ENCODE data around the gene BBOX1.

Gene BBOX1

DNA sequence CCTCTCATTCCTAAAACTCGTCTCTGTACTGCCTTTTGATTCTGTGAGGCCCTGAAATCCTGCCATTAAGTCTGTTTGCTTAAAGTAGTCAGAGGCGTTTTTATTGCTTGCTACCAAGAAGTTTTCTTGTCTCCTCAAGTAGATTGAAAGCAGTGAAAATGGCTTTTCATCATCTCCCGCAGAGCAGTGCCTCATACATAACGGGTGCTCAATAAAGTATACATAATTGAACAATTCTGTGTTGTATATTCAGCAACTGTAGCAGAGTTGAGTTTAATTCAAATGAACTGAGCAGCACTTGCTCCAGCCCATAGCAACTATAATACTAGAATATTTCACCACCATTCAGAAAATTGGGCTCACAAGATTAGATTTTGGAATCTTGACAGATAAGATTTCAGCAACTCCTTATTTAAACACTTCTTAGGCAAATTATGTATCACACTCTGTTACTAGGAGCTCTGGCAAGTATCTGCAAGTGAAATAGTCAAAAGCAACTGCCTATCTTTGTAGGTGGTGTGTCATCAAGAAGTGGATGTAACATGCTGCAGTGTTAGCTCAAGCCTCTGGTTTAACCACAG, 26.7 kb upstream of the BBOX1 start:
- H3F3A ChIP-seq (ENCODE audit: insufficient read depth, low read length), result no peaks in the 10 kb centered on the region
- peak overlapping the region; percentile 86 for H3K27ac ChIP-seq (ENCODE audit: low read depth, low read length, poor library complexity, severe bottlenecking)
- H3K4me1 ChIP-seq (ENCODE audit: insufficient read depth, low read length, severe bottlenecking), result peaks cover 74% of the 10 kb centered on the region
- H3K9me2 ChIP-seq (ENCODE audit: low read depth, low read length), result no peaks in the 10 kb centered on the region
- H4K20me1 ChIP-seq (ENCODE audit: insufficient read depth, low read length), result no peaks in the 10 kb centered on the region
- no peak overlapping the region for H3K4me3 ChIP-seq (ENCODE audit: low read depth, low read length, poor library complexity, severe bottlenecking)
- H2AFZ ChIP-seq (ENCODE audit: low read length), result peak overlapping the region; percentile 60
- no peaks in the 10 kb centered on the region for H3K36me3 ChIP-seq (ENCODE audit: insufficient read depth, low read length)
- H3K79me2 ChIP-seq (ENCODE audit: insufficient read depth, low read length), result no peaks in the 10 kb centered on the region
- peak overlapping the region; percentile 16; the same call in 1 of the 2 replicates for H3K4me2 ChIP-seq (ENCODE audit: low read length)
- H3K9me3 ChIP-seq (ENCODE audit: low read length), result no peaks in the 10 kb centered on the region; the same call in none of the 2 replicates
- peak overlapping the region; percentile 58 for H3K9ac ChIP-seq (ENCODE audit: low read length)
- no peaks in the 10 kb centered on the region for H3K27me3 ChIP-seq (ENCODE audit: insufficient read depth, low read length)
- TF ChIP-seq, protein P1, sequence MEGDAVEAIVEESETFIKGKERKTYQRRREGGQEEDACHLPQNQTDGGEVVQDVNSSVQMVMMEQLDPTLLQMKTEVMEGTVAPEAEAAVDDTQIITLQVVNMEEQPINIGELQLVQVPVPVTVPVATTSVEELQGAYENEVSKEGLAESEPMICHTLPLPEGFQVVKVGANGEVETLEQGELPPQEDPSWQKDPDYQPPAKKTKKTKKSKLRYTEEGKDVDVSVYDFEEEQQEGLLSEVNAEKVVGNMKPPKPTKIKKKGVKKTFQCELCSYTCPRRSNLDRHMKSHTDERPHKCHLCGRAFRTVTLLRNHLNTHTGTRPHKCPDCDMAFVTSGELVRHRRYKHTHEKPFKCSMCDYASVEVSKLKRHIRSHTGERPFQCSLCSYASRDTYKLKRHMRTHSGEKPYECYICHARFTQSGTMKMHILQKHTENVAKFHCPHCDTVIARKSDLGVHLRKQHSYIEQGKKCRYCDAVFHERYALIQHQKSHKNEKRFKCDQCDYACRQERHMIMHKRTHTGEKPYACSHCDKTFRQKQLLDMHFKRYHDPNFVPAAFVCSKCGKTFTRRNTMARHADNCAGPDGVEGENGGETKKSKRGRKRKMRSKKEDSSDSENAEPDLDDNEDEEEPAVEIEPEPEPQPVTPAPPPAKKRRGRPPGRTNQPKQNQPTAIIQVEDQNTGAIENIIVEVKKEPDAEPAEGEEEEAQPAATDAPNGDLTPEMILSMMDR (IDR thresholded peaks at IDR 0.05; ENCODE audit: low read length), result no peak
- no peak for TF ChIP-seq EZH2 (IDR thresholded peaks at IDR 0.05; ENCODE audit: borderline replicate concordance, low read length)

DNA sequence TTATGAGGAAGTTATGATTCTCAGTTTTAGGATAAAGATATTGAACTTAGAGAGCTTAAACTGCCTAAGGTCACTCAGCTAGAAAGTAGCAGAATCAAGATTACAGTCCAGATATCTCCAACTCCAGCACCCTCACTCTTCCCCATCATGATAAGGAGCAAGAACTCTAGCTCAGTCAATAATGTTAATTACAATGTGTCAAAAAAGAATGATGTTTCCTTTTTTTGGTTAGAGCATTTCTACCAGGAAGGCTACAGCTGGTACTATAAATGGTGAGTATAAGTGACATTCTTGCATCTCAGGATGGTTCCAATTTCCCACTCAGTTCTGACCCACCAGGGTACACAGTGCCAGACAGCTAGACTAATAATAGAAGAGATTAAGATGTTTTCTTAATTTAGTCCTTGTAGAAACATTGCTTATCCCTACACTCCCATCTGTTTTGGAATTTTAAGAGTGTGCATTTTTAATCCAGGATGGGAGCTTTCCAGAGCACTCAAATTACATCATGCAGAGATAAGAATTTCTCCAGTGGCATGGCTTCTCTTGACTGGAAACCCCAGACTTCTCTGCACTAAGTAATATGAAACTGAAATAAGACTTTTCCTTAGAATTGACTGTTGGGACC, 21.6 kb upstream of the BBOX1 start:
- Histone ChIP-seq H2AFZ (ENCODE audit: low read length) (no peak overlapping the region), H3K79me2 (ENCODE audit: insufficient read depth, low read length) (no peaks in the 10 kb centered on the region), H3K4me1 (ENCODE audit: insufficient read depth, low read length, severe bottlenecking) (peaks cover 85% of the 10 kb centered on the region), H3K36me3 (ENCODE audit: insufficient read depth, low read length) (no peaks in the 10 kb centered on the region), H3K9me3 (ENCODE audit: low read length) (no peaks in the 10 kb centered on the region), H4K20me1 (ENCODE audit: insufficient read depth, low read length) (no peaks in the 10 kb centered on the region), H3K4me2 (ENCODE audit: low read length) (no peak overlapping the region), H3K9me2 (ENCODE audit: low read depth, low read length) (no peaks in the 10 kb centered on the region), H3F3A (ENCODE audit: insufficient read depth, low read length) (no peaks in the 10 kb centered on the region), H3K27ac (ENCODE audit: low read depth, low read length, poor library complexity, severe bottlenecking) (peak overlapping the region; percentile 18), H3K27me3 (ENCODE audit: insufficient read depth, low read length) (no peaks in the 10 kb centered on the region), H3K9ac (ENCODE audit: low read length) (no peak overlapping the region), H3K4me3 (ENCODE audit: low read depth, low read length, poor library complexity, severe bottlenecking) (no peak overlapping the region)
- TF ChIP-seq EZH2 (IDR thresholded peaks at IDR 0.05; ENCODE audit: borderline replicate concordance, low read length), result no peak
- TF ChIP-seq, protein P1 (IDR thresholded peaks at IDR 0.05; ENCODE audit: low read length), result no peak

DNA sequence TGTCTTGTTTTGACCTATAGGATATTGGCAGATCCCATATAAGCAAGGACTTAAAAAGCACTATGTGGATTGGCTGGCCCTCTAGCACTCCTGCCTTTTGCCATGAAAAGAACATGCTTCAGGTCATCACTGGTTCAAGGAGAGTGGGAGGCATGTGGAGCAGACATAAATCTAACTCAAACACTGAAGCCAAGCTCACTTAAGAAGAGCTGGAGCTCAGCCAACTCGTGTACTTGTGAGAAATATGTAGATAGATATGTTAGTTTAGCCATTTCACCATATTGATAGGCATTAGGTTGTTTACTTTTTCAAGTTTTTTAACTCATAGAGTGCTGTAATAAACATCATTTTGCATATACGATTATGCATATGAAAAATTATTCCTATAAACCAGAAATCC, 19.9 kb upstream of the BBOX1 start:
- no peaks in the 10 kb centered on the region for H3K36me3 ChIP-seq (ENCODE audit: insufficient read depth, low read length)
- H3K79me2 ChIP-seq (ENCODE audit: insufficient read depth, low read length), result no peaks in the 10 kb centered on the region
- H3K4me3 ChIP-seq (ENCODE audit: low read depth, low read length, poor library complexity, severe bottlenecking), result no peak overlapping the region
- no peaks in the 10 kb centered on the region for H3K9me3 ChIP-seq (ENCODE audit: low read length)
- no peak overlapping the region for H3K9ac ChIP-seq (ENCODE audit: low read length)
- no peak overlapping the region for H3K4me2 ChIP-seq (ENCODE audit: low read length)
- H3K4me1 ChIP-seq (ENCODE audit: insufficient read depth, low read length, severe bottlenecking), result peaks cover 79% of the 10 kb centered on the region
- peak overlapping the region; percentile 46 for H3K27ac ChIP-seq (ENCODE audit: low read depth, low read length, poor library complexity, severe bottlenecking)
- H2AFZ ChIP-seq (ENCODE audit: low read length), result no peak overlapping the region
- H3K9me2 ChIP-seq (ENCODE audit: low read depth, low read length), result no peaks in the 10 kb centered on the region
- TF ChIP-seq, protein P1 (IDR thresholded peaks at IDR 0.05; ENCODE audit: low read length), result no peak
- TF ChIP-seq EZH2 (IDR thresholded peaks at IDR 0.05; ENCODE audit: borderline replicate concordance, low read length), result no peak
- no peaks in the 10 kb centered on the region for H3F3A ChIP-seq (ENCODE audit: insufficient read depth, low read length)
- no peaks in the 10 kb centered on the region for H3K27me3 ChIP-seq (ENCODE audit: insufficient read depth, low read length)
- no peaks in the 10 kb centered on the region for H4K20me1 ChIP-seq (ENCODE audit: insufficient read depth, low read length)

All from OCI-LY1 (cell line).